GM21529 (cell line): ENCODE measurements around the gene R3HDM2.

Experiments
- ATAC-seq: cut with Tn5 transposase; IDR thresholded peaks from one replicate; pipeline ENCODE4 v1.9.1; 2021; ENCODE audit not compliant: unreplicated experiment

R3HDM2 gene

DNA sequence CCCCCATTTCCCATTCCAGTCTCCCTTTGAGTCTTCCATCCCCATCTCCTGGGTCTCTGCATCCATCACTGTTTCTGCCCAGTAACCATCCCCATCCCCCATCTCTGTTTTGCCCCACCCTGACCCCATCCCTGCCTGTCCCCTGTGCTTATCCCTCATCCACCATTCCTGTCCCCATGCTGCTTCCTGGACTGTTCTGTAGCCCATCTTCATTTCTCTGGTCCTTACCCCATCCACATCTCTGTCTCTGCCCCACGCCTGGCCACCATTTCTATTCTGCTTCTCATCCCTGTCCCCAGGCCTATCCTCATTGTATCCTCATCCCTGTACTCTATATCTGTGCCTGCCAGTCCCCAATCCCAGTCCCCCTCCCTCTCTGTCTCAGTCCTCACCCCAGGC is 210.1 kb downstream of the R3HDM2 start:
- no peak for ATAC-seq

DNA sequence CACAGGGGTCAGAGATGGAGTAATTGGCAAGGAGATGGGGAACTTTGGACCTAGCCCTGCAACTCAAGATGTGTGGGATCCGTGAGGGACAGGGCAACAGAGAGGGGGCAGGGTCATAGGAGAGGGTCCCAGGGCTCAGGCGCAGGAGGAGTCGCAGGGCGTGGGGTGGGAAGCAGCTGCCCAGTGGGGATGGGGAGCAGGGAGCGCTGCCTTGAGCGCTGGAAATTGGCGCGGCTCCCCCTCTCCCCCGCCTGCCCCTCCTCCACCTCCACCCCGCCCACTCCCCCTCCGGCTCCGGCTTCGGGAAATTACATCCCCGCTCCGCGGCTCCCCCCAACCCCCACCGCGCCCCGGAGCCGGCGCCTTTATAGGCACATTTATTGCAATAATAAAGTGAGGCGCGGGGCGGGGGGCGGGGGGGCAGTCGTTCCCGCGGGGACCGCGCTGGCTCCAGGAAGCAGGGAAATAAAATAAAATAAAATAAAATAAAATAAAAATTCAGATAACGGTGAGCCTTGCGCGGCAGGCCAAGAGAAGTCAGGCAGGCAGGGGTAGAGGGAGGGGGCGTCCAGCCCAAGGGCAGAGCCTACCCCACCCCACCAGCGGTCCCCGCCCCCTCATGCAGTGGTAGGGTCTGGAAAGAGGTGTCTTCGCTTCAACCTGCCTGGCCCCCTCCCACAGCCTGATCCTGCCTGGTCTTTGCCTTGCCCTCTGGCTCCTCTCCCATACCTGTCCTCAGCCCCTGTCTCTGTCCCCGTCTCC is 210.7 kb downstream of the R3HDM2 start:
- ATAC-seq, result no peak

DNA sequence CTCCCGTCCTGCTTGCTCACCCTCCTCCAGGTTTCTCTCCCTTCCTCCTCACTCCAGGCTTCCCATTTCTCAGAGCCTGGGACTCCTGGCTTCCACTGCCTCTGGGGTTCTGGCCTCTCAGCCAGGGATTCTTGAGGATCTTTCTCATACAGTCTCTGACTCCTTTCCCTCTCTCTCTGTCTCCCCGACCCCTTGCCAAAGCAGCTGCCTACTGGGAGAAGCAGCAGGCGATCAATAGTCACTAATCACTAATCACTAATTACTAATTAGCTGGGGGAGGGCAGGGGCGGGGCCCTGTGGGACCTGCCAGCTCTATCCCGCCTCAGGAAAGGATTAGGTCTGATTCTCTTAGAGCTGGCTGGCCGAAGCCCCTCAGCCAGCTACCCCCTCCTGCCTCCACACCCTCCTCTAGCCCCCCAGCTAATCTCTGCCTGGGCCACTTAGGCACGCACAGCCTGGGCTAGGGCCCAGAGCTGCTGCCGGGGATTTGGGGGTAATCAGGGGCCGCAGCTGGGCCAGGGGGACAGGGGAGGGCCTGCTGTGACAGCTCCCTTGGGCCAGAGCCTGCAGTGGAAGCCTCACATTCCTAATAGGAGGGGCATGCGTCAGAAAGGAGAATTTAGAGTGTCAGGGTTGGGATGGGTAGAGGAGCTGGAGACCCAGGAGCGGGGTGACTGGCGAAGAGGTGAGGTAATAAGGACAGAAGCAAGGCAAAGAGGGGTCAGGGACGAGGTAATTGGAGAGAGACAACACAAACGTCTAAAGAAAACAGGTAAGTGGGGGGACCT is 211.4 kb downstream of the R3HDM2 start:
- no peak for ATAC-seq

DNA sequence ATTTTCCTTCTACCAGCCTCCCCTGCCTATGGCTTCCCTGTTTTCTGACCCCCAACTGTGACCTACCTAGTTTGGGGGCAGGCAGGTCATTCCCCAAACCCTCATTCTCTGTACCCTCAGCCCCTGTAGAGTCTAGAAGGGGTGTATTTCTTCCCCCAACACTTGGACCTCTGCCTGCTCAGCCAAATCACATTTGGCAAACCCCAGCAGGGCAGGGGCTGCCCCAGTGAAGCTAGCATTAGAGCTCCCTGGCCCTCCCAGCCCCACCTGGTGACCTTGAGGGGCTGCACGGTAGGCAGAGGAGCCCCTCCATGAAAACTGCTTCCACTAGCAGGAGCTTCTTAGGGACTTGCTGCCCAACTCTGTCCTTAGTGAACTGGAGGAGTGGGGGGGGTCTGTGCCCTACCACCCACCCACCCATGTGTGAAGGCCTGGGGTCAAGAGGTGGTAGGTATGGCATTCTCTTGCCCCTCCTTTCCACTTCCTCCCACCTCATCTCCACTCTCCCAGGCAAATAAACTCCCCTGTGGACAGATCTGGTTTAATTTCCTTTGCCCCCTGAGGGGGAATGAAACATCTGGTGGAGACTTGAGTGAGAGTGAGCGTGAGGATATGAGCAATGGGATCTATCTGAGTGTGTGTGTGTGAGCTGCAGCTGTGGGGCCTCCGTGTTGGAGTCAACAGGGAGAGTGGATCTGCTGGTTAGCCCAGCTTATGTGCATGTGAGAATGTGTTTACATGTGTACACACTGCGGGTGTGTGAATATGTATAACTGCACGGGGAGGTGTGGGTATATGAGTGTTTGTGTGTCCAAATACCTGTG is 212.6 kb downstream of the R3HDM2 start:
- no peak for ATAC-seq

DNA sequence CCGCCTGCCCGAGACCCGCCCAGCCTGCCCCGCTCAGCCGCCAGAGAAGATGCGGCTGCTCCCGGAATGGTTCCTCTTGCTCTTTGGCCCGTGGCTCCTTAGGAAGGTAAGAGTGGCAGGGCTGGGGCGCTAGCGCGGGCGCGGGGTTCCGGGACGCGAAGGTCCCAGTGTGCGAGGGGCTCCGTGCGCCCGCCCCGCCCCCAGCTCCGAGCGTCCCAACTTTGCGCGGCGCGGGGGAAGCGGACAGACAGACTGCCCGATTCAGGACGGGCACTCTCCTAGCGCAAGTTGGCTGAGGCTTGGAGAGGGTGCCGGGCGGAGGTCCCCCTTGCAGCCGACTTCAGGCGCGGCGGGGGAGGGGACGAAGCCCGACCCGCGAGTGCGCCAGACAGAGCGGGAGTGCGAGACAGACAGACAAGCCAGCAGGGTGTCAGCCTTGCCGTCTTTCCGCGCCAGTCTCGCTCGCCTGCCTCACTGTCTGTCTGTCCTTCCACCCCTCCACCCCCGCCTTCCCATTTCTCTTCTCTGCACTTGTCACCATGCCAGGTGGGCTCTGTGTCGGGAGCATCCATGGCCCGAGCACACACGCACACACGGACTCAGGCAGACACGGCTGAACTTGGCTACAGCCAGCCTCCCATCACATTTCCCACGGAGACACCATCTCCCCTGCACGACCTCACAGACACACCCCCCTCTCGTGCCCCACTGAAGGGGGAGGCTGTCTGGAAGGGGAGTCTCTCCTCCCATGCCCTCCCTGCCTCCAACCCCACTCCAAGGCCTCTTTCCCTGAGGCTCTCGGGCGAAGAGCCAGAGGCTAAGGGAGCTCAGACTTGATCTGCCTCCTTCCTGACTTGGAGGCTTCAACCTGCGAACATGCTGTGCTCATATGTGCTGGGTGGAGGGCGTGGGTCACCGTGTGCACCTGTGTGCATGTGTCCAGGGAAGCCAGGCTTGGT is 213.6 kb downstream of the R3HDM2 start:
- ATAC-seq, result no peak

DNA sequence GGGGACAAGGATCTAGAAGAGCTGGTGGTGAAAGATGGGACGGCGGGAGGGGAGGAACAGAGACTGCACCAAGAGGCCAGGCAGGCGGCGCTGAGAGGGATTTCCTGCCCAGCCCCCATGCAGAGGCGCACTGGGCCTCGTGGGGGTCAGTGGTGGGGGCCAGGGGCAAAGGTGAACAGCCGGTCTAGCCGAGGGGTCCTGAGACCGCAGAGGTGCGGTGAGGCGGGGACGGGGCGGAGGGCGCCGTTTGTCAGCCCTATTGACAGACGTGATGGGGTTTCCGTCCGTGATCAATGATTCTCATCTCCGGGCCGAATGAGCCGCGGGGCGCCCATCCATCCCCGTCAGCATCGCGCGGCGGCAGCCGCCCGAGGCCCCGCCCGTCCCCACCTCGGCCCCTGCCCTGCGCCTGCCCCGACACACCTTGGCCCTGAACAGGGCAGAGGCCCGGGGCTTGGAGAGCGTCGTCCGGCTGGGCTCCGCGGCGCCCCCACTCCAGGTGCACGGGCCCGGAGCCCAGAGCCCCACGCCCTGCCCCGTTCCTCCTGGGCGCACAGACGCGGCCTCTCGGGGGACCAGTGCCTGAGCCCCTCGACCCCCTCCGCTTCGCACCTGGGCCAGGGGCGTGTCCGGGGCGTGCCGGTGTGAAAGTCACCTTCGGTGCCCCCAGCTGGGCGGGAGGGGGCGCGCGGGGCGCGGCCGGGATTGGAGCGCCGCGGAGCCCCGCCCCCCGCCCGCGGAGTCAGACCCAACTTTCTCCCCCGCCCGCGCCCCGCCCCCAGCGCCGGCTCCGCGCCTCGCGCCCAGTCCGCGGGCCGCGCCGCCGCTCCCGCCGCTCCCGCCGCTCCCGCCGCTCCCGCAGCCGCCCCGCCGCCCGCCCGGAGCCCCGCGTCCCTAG is 214.6 kb downstream of the R3HDM2 start, which contains the start of gene NXPH4:
NXPH4 (plus strand) TSS at position 781 of the 898 bp plus-strand sequence. CDS start 176 bp downstream, outside the sequence.
- ATAC-seq, result no peak

DNA sequence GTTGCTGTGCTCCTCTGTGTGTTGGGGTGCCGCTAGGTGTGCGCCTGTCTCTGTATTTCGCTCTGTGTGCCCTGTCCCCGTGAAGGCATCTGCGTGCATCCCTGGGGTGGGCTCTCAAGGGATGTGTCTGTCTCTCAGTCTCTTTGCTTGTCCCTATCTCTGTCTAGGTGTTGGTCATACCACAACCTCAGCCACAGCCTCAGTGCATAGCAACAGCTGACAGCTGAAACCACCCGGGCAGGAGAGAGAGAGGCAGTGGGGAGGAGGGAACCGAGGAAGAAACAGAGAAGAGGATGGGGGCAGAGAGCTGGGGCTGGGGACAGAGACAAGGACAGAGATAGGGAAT is 215.2 kb downstream of the R3HDM2 start:
- ATAC-seq, result no peak

DNA sequence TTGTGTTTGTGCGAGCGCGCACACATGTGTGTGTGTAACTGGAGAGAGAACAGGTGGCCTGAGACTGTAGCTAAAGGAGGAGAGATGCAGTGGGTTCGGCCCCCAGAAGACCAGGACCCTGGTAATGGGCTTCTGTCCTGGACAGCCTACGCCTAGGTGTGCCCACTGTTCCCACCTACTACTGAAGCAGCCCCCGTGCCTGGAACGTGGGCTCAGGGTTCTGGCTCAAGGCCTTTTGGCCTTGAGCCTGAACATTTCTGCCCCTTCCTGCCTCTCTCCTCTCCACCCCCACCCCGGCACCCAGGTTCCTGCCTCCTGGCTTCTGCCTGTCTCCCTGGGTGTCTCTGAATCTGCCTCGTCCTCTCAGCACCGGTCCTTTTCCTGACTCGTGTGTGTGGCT is 215.8 kb downstream of the R3HDM2 start:
- no peak for ATAC-seq

DNA sequence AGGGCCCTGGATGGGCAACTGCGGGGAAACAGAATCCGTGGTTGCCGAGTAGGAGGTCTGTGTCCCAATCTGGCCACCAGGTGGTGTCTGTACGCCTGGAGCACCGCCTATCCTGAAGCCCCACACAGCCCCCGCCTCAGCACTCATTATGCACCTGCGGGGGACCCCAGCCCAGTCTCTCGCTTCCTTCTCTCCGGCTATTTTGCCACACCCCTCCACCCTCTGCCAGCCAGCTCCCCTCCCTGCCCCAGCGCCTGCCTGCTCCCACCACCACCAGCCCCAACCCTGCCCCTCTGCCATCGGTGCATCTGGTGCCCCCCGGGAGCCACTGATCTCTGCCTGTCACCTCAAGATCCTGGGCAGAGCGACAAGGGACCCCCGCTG is 216.5 kb downstream of the R3HDM2 start:
- peak; percentile 44 for ATAC-seq

DNA sequence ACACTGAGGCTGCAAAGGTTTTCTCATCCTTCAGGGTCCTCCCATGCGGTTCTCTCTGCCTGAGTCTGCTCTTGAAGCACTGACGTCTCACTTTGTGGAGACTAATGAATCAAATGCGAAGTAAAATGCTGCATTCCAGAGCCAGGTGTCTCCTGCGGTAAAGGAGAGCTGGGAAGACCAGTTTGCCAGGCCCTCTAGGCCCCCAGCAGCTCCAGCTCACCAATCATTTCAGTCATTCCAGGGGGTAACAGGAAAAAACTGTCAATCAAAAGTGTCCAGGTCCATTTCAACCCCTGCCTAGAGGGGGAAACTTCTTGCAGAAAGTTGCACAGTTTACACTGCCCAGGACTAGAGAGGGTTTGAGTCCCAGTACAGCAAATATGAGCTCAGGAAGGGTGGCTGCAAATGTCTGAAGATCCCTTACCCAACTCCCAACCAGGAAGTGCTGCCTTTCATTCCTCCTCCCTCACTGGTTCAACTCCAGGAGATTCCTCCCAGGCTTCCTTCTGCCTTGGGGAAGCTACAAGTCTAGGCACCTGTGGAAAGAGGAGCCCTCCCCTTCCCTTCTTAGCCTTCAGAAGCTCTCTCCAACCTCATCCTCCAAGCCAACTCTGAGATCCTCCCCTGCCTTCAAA is 217.0 kb downstream of the R3HDM2 start:
- no peak for ATAC-seq

DNA sequence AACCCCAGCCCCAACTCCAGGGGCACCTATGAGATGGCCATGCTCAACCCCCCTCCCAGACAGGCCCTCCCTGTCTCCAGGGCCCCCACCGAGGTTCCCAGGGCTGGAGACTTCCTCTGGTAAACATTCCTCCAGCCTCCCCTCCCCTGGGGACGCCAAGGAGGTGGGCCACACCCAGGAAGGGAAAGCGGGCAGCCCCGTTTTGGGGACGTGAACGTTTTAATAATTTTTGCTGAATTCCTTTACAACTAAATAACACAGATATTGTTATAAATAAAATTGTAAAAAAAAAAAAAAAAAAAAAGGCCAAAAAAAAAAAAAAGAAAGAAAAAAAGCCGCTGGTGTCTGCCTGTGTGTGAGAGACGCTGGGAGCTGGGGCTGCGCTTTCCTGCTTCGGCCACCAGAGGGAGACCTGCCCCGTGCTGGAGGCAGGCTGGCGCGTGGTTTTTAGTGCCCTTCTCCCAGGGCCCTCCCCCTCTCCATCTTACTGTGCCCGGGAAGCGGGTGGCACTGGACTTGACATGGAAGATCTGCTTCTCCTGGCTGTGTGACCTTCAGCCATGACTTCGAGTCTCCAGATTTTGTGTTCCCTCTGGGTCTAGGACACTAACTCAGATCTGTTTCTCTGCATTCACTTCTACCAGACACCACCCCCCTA is 217.7 kb downstream of the R3HDM2 start:
- ATAC-seq, result no peak

DNA sequence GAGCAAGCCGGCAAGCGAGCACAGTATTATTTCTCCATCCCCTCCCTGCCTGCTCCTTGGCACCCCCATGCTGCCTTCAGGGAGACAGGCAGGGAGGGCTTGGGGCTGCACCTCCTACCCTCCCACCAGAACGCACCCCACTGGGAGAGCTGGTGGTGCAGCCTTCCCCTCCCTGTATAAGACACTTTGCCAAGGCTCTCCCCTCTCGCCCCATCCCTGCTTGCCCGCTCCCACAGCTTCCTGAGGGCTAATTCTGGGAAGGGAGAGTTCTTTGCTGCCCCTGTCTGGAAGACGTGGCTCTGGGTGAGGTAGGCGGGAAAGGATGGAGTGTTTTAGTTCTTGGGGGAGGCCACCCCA is 218.2 kb downstream of the R3HDM2 start:
- ATAC-seq, result no peak

DNA sequence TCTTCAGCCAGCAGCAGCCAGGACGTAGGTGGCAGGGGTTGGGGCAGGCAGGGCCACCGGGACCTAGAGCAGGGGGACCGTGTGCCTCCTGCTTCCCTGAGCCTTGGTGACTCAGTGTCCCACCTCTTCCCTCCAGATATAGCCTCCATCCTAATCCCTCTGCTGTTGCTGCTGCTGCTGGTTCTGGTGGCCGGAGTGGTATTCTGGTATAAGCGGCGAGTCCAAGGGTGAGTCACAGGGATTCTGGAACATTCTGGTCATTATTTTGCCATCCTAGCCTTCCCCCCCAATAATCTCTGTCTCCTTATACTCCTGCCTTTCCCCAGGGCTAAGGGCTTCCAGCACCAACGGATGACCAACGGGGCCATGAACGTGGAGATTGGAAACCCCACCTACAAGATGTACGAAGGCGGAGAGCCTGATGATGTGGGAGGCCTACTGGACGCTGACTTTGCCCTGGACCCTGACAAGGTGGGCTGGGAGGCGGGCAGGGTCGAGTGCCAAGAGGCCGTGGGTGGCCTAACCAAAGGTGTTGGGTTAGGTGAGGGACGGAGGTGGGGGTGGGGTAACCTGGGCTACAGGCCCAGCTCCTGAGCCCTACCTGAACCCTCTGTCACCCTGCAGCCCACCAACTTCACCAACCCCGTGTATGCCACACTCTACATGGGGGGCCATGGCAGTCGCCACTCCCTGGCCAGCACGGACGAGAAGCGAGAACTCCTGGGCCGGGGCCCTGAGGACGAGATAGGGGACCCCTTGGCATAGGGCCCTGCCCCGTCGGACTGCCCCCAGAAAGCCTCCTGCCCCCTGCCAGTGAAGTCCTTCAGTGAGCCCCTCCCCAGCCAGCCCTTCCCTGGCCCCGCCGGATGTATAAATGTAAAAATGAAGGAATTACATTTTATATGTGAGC is 218.8 kb downstream of the R3HDM2 start:
- ATAC-seq, result no peak

DNA sequence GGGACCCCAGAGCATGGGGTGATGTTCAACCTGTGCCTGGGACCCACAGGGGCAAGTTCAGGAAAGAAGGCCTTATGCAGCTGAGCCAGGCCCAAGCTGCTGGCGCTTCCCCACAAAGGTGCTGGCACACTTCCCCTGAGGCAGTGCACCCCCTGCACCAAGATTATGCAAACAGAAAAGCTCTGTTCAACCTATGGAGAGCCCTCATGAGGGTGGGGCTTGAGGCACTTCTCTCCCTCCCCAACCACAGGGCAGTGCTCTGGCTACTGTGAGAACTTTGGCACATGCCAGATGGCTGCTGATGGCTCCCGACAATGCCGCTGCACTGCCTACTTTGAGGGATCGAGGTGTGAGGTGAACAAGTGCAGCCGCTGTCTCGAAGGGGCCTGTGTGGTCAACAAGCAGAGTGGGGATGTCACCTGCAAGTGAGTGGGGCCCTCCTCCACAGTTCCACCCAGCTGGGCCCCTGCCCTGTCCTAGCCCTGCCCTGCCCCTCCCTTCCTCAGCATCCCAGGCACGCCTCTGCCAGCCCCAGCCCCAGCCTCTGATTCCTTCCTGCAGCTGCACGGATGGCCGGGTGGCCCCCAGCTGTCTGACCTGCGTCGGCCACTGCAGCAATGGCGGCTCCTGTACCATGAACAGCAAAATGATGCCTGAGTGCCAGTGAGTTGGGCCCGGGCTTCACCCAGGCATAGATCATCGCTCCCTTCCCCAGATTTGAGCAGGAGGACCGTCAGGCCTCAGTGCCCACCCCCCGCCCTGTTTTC is 219.7 kb downstream of the R3HDM2 start:
- ATAC-seq, result no peak

DNA sequence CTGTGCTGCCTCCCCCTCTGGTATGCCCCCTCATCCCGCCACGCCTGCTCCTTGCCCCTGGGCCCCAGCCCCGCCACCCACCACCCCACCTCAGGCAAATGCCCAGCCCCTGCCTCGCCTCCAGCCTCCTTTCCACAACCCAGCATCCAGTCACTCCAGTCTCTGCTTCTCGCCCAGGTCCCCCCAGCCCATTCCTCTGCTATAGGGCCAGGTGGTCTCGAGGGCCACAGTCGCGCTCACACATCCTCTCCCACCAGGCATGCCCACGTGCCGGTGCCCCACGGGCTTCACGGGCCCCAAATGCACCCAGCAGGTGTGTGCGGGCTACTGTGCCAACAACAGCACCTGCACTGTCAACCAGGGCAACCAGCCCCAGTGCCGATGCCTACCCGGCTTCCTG is 220.4 kb downstream of the R3HDM2 start:
- ATAC-seq, result no peak

DNA sequence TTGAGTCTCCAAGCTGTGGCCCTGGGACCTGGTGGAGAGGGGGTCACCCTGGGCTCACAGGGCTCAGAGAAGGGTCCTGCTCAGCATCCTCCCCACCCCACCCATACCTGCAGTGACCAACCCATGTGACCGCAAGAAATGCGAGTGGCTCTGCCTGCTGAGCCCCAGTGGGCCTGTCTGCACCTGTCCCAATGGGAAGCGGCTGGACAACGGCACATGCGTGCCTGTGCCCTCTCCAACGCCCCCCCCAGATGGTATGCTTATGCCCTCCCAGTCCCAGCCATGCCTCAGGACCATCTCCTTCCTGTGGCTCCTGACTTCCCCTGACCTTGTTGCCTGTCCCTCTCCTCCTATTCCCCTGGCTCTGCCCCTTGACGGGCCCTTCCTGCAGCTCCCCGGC is 220.9 kb downstream of the R3HDM2 start:
- ATAC-seq, result no peak
